GM10266 (cell line): Measurements from ENCODE around the gene PEBP1.

Experiments
- DNase-seq: peaks from one replicate; pipeline ENCODE4 v3.0.0; 2012; ENCODE audit errors: extremely low spot score
- TF ChIP-seq, protein P1 (sequence below): IDR thresholded peaks from 2 replicates; pipeline ENCODE4 v1.5.1; 2012; ENCODE audit warnings: mild to moderate bottlenecking, low read depth; ENCODE audit not compliant: control insufficient read depth, insufficient read depth; ENCODE audit errors: missing control alignments

The PEBP1 gene

DNA sequence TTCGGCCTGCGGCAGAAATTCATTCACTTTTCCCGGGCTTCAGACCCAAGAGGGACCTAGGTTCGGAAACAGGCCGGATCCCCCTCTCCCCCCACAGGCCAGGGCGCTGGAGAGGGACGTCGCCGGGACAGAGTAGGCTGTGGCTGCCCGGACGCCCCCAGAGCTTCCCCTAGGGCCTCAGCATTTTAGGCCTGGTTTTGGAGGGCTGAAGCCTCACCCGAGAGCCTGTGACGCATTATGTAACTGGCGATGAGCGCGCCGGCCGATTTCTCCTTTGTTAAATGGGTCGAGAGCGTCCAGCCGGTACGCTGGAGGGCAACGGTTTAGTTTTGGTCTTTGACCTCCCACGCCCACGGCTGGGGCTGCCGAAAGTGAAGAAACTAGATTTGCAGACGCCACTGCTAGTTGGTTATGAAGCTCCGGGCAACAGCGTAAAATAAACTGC, 657 bp downstream of the PEBP1 start:
- peak; percentile 57 for DNase-seq
- TF ChIP-seq, protein P1, sequence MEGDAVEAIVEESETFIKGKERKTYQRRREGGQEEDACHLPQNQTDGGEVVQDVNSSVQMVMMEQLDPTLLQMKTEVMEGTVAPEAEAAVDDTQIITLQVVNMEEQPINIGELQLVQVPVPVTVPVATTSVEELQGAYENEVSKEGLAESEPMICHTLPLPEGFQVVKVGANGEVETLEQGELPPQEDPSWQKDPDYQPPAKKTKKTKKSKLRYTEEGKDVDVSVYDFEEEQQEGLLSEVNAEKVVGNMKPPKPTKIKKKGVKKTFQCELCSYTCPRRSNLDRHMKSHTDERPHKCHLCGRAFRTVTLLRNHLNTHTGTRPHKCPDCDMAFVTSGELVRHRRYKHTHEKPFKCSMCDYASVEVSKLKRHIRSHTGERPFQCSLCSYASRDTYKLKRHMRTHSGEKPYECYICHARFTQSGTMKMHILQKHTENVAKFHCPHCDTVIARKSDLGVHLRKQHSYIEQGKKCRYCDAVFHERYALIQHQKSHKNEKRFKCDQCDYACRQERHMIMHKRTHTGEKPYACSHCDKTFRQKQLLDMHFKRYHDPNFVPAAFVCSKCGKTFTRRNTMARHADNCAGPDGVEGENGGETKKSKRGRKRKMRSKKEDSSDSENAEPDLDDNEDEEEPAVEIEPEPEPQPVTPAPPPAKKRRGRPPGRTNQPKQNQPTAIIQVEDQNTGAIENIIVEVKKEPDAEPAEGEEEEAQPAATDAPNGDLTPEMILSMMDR: no peak

DNA sequence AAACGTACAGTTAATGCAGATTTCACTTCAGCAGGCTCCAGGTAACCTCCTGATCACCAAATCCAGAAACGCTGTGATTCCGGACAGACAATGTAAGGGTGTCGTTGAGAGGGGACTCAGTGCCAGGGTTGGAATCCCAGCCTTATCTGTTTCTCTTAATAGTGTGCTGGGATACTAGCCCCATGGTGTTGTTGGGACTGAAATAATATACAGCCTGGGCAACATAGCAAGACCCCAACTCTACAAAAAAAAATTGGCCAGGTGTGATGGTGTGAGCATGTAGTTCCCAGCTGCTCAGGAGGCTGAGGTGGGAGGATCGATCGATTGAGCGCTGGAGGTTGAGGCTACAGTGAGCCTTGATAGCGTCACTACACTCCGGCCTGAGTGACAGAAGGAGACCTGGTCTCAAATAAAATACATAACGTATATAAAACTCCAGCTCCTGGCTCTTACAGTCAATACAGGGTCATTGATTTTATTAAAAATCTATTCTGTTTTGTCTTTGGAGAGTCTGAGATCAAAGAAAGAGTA, 1.3 kb downstream of the PEBP1 start:
- TF ChIP-seq, protein P1: no peak
- DNase-seq: no peak

DNA sequence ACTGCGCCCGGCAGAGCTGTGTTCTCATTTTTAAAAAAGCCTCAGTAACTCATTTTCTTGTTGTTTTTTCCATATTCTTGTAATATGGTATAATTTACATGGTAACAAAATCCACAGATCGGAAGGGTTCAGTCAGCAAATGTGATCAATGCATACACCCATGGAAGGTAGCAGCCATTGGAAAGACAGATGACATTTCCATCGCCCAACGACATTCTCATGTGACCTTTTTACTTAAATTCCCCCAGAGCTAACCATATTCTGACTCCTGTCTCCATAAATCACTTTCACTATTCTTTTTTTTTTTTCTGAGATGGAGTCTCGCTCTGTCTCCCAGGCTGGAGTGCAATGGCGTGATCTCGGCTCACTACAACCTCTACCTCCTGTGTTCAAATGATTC, 4.9 kb downstream of the PEBP1 start:
- TF ChIP-seq, protein P1: no peak
- no peak for DNase-seq

DNA sequence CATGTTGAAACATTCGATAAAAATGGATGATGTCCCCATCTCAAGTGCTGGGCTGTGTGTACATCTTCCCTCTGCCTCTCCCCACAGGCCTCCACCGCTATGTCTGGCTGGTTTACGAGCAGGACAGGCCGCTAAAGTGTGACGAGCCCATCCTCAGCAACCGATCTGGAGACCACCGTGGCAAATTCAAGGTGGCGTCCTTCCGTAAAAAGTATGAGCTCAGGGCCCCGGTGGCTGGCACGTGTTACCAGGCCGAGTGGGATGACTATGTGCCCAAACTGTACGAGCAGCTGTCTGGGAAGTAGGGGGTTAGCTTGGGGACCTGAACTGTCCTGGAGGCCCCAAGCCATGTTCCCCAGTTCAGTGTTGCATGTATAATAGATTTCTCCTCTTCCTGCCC, 8.6 kb downstream of the PEBP1 start:
- TF ChIP-seq, protein P1: no peak
- DNase-seq: no peak

DNA sequence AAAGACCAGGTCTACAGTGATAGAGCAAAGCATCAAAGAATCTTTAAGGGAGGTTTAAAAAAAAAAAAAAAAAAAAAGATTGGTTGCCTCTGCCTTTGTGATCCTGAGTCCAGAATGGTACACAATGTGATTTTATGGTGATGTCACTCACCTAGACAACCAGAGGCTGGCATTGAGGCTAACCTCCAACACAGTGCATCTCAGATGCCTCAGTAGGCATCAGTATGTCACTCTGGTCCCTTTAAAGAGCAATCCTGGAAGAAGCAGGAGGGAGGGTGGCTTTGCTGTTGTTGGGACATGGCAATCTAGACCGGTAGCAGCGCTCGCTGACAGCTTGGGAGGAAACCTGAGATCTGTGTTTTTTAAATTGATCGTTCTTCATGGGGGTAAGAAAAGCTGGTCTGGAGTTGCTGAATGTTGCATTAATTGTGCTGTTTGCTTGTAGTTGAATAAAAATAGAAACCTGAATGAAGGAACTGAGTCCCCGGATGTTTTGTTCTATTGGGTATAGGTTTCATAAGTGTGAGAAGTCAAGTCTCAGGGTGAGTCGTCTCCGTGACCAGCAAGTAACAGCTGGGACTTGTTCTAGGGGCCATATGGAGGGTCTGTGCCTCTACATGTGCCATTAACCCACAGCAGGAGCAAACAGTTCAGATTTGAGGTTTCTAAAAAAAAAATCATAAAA, 9.3 kb downstream of the PEBP1 start:
- TF ChIP-seq, protein P1: no peak
- DNase-seq: peak; percentile 28

DNA sequence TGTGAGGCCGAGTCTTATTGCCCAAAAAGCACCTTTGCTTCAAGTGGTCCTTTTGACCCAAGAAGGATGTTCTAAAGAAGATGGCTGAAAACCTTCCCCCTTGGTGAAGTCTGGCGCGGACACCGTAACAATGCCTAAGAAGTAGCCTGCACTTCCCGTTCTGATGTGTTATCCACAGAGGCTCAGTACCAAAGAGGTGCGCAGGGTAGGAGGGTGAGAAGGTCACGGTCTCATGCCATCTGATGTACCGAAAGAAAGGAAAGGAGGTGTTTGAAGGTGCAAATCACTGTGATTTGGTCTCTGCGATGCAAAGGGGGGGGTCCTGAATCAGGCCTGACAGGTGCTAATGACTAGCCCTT, 9.9 kb downstream of the PEBP1 start:
- TF ChIP-seq, protein P1: no peak
- DNase-seq: no peak

DNA sequence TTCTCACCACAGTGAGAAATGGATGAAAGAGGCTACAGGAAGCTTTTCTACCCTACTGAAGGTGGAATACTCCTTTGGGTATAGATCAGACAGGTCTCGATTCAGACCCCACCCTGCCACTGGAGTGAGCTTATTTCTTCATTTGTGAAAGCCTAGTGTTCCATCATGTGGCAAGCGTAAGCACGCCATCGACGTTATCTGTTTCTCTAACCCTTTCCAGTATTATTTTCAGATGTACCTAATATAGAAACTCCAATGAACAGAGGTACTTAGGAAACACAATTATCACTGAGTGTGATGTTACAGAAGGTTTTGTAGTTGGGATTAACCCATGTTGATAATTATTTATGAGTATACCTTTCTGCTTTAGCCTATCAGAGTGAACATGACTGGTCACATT, 12.4 kb downstream of the PEBP1 start:
- TF ChIP-seq, protein P1: no peak
- no peak for DNase-seq
